OCI-LY1 (cell line): ENCODE data around the gene FAM47E.

Source experiments
- H2AFZ ChIP-seq: fragments of 200-600 bp; sonication (generic), shearing (Covaris generic); 2 replicates; pipeline ENCODE4 v1.6.0; 2014; ENCODE audit warnings: antibody characterized with exemption, mild to moderate bottlenecking, low read length
- H3F3A ChIP-seq: fragments of 200-600 bp; sonication (generic), shearing (Covaris generic); 2 replicates; pipeline ENCODE4 v1.6.0; 2014; ENCODE audit warnings: mild to moderate bottlenecking, antibody characterized with exemption, low read length, moderate library complexity; ENCODE audit not compliant: insufficient read depth
- H3K27ac ChIP-seq: fragments of 200-600 bp; sonication (generic); 2 replicates; pipeline ENCODE4 v1.5.1; 2014; ENCODE audit warnings: low read length, mixed run types, mild to moderate bottlenecking, low read depth; ENCODE audit not compliant: poor library complexity, severe bottlenecking
- H3K27me3 ChIP-seq: fragments of 200-600 bp; sonication (generic); 2 replicates; pipeline ENCODE4 v1.6.0; 2014; ENCODE audit warnings: antibody characterized with exemption, mild to moderate bottlenecking, low read length, moderate library complexity; ENCODE audit not compliant: insufficient read depth
- H3K36me3 ChIP-seq: fragments of 200-600 bp; sonication (generic); 2 replicates; pipeline ENCODE4 v1.6.1; 2014; ENCODE audit warnings: mild to moderate bottlenecking, antibody characterized with exemption, low read length, moderate library complexity, mixed read lengths; ENCODE audit not compliant: insufficient read depth
- H3K4me1 ChIP-seq: fragments of 200-600 bp; sonication (generic); 2 replicates; pipeline ENCODE4 v1.5.1; 2014; ENCODE audit warnings: mild to moderate bottlenecking, low read length, moderate library complexity; ENCODE audit not compliant: insufficient read depth, severe bottlenecking
- H3K4me2 ChIP-seq: fragments of 200-600 bp; sonication (generic), shearing (Covaris generic); 2 replicates; pipeline ENCODE4 v1.6.1; 2014; ENCODE audit warnings: low read length
- H3K4me3 ChIP-seq: fragments of 200-600 bp; sonication (generic); 2 replicates; pipeline ENCODE4 v1.5.1; 2014; ENCODE audit warnings: low read length, low read depth, mild to moderate bottlenecking, mixed read lengths; ENCODE audit not compliant: poor library complexity, severe bottlenecking
- H3K79me2 ChIP-seq: fragments of 200-600 bp; shearing (Covaris generic); 2 replicates; pipeline ENCODE4 v1.6.1; 2016; ENCODE audit warnings: mixed run types, low read length, mixed read lengths; ENCODE audit not compliant: insufficient read depth
- H3K9ac ChIP-seq: fragments of 200-600 bp; sonication (generic), shearing (Covaris generic); 2 replicates; pipeline ENCODE4 v1.6.1; 2014; ENCODE audit warnings: mild to moderate bottlenecking, low read length, mixed read lengths
- H3K9me2 ChIP-seq: fragments of 200-600 bp; sonication (generic), shearing (Covaris generic); 2 replicates; pipeline ENCODE4 v1.6.1; 2014; ENCODE audit warnings: low read depth, mild to moderate bottlenecking, low read length, mixed read lengths
- H3K9me3 ChIP-seq: fragments of 200-600 bp; shearing (Covaris generic); 2 replicates; pipeline ENCODE4 v1.6.1; 2014; ENCODE audit warnings: low read length, mixed read lengths
- H4K20me1 ChIP-seq: fragments of 200-600 bp; sonication (generic), shearing (Covaris generic); 2 replicates; pipeline ENCODE4 v1.6.0; 2016; ENCODE audit warnings: mild to moderate bottlenecking, low read length; ENCODE audit not compliant: insufficient read depth
- CTCF ChIP-seq: fragments of 200-600 bp; sonication (generic), shearing (Covaris generic); IDR thresholded peaks from 2 replicates; pipeline ENCODE4 v1.5.1; 2017; ENCODE audit warnings: mild to moderate bottlenecking, antibody characterized with exemption, low read length, moderate library complexity, mixed read lengths
- EZH2 ChIP-seq: fragments of 200-600 bp; sonication (generic), shearing (Covaris generic); IDR thresholded peaks from 2 replicates; pipeline ENCODE4 v1.8.0; 2017; ENCODE audit warnings: borderline replicate concordance, mixed run types, mild to moderate bottlenecking, antibody characterized with exemption, low read length, moderate library complexity, mixed read lengths

Gene FAM47E

DNA sequence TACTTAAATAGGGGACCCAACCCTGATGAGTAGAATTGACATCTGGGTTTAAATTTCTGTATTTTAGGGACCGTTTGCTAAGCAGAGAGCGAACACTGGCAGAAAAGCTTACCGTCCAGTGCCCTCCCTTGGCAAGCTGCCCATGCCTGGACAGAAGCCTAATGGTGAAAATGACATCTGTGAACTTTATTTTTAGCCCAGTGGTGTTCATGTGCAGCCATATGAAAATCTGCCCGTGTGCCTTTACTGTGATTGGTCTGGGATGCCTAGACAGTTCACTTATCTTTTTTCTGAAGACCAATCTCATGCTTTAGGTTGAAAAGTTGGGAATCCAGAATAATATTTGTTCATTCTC, 56.1 kb downstream of the FAM47E start:
- TF ChIP-seq EZH2, result no peak
- TF ChIP-seq CTCF, result no peak
- H4K20me1 ChIP-seq, result no peaks in the 10 kb centered on the region
- H3K4me3 ChIP-seq, result no peak overlapping the region
- H3K27me3 ChIP-seq, result no peaks in the 10 kb centered on the region
- H3K79me2 ChIP-seq, result no peaks in the 10 kb centered on the region
- H3K36me3 ChIP-seq, result no peaks in the 10 kb centered on the region
- H3K4me2 ChIP-seq, result no peak overlapping the region
- no peaks in the 10 kb centered on the region for H3K4me1 ChIP-seq
- no peaks in the 10 kb centered on the region for H3K9me2 ChIP-seq
- no peak overlapping the region for H3K27ac ChIP-seq
- no peaks in the 10 kb centered on the region for H3K9me3 ChIP-seq
- H3F3A ChIP-seq, result no peaks in the 10 kb centered on the region
- H2AFZ ChIP-seq, result no peak overlapping the region
- no peak overlapping the region for H3K9ac ChIP-seq

DNA sequence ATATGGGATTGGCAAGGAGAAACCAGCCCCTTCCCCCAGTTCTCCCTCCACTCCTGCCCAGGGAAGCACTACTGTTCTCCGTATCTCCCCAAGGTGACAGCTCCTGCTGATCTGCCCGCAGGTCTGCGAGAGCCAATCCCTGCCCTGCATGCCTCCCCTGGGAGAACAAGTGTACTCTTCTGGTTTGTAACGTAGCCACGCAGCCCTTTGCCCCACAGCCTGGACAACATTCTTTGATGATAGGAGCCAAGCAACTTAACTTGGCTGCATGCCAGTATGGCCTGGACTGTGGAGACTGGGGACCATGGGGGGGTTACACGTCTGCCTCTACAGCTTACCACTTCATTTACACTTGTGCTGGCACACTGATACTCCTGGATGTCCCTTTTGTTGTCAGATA, 57.0 kb downstream of the FAM47E start:
- no peaks in the 10 kb centered on the region for H3K79me2 ChIP-seq
- no peaks in the 10 kb centered on the region for H3K4me1 ChIP-seq
- no peak overlapping the region for H3K4me2 ChIP-seq
- H3F3A ChIP-seq, result no peaks in the 10 kb centered on the region
- H3K36me3 ChIP-seq, result no peaks in the 10 kb centered on the region
- no peak overlapping the region for H3K27ac ChIP-seq
- no peak overlapping the region for H3K9ac ChIP-seq
- no peaks in the 10 kb centered on the region for H3K9me2 ChIP-seq
- H3K27me3 ChIP-seq, result no peaks in the 10 kb centered on the region
- no peak overlapping the region for H2AFZ ChIP-seq
- H3K4me3 ChIP-seq, result no peak overlapping the region
- TF ChIP-seq EZH2 (no peak), CTCF (no peak)
- H4K20me1 ChIP-seq, result no peaks in the 10 kb centered on the region
- H3K9me3 ChIP-seq, result no peaks in the 10 kb centered on the region

- Histone ChIP-seq H3K36me3 (no peaks in the 10 kb centered on the region), H3K9me3 (no peaks in the 10 kb centered on the region), H3K27ac (no peak overlapping the region), H4K20me1 (no peaks in the 10 kb centered on the region), H3K27me3 (no peaks in the 10 kb centered on the region), H3K4me3 (no peak overlapping the region), H3K9me2 (no peaks in the 10 kb centered on the region), H3K4me2 (no peak overlapping the region), H2AFZ (no peak overlapping the region), H3F3A (no peaks in the 10 kb centered on the region), H3K79me2 (no peaks in the 10 kb centered on the region), H3K9ac (no peak overlapping the region), H3K4me1 (no peaks in the 10 kb centered on the region)
- no peak for TF ChIP-seq CTCF
- no peak for TF ChIP-seq EZH2
These were observed 58.5 kb downstream of the FAM47E start for GRCh38 chr4:76309939-76310550.
